Tracheal epithelial cell (primary cell): ENCODE results near the gene LSM12. TPM values are rescaled to one million over a fixed set of nuclear protein-coding genes. Genes with fewer than 3 reads are reported as not detected.

Experiments used
- total RNA-seq: library from RNA; depleted of rRNA; stranded (reverse); fragments of >200 nt; gene quantifications from 2 replicates; pipeline ENCODE4 v1.2.1, GENCODE V29; 2014

The LSM12 gene
- total RNA-seq, result 32.5 and 33.7 TPM in 2 replicates

GRCh38 chr17:44066204-44066930 is at the start of gene LSM12:
LSM12 (minus strand) TSS chr17:44066671; CDS start chr17:44066587, 84 bp downstream.

GRCh38 chr17:44070455-44071197 is 4.2 kb upstream of the LSM12 start, which contains the start of gene G6PC3:
G6PC3 (plus strand) TSS chr17:44070735; CDS start chr17:44070966, 231 bp downstream.

DNA sequence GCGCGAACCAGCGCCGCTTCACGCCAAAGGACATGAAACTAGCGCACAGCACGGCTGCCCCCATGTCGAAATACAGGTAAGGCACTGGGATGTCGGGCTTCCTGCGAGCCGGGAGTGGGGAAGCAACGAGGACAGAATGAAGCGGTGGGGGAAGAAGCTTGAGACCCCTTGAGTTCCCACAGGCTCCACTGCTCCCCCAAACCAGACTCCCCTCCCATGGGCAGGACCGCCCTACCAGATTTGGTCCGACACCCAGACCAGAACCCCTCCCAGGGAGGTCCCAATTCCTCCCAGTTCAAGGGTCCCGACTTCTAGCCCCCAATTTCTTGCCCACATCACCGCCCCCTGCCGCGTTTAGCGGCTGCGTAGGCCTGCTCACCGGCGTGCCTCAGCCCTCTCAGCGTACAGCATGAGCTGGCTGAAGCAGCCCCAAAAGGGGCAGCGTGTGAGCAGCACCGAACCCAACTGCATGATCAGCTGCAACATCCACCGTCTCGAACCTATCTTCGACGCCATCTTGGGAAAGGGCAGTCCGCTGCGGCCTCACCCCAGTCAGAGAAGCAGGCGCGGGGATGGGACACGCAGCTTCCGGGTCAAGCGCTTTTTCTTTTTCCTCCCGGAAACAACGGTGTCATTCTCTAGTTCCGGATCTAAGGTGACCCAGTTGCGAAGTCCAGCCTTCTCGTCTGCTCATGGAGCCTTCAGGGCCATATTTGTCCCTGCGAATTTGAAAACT is 51.9 kb downstream of the LSM12 start, which contains the start of gene TMEM101:
TSS of gene TMEM101 (minus strand) at position 527 of the 736 bp plus-strand sequence. CDS start at position 516, 11 bp downstream.

GRCh38 chr17:44004077-44004760 is 62.3 kb downstream of the LSM12 start, which contains the start of gene NAGS:
NAGS (plus strand) TSS chr17:44004622; CDS start chr17:44004664, 42 bp downstream.

Other genes starting within 250 kb of the LSM12 start
- 8.2 and 10.0 TPM in 2 replicates for gene MPP3, start 233.5 kb downstream of the LSM12 start, total RNA-seq
- not detected in 2 replicates for gene CD300LG, start 219.5 kb downstream of the LSM12 start, total RNA-seq
- gene MPP2, start 159.1 kb downstream of the LSM12 start, total RNA-seq, result 0.21 and 0.96 TPM in 2 replicates
- not detected in 2 replicates for gene PPY, start 124.2 kb downstream of the LSM12 start, total RNA-seq
- 2.1 TPM in 1 of 2 replicates, not detected in the other for gene PYY, start 112.7 kb downstream of the LSM12 start, total RNA-seq
- gene NAGS, start 62.0 kb downstream of the LSM12 start, total RNA-seq, result 31.1 and 33.7 TPM in 2 replicates
- 75.9 and 104 TPM in 2 replicates for gene TMEM101, start 51.7 kb downstream of the LSM12 start, total RNA-seq
- 6.2 and 13.7 TPM in 2 replicates for gene G6PC3, start 4.1 kb upstream of the LSM12 start, total RNA-seq
- 28.4 and 39.4 TPM in 2 replicates for gene HDAC5, start 57.0 kb upstream of the LSM12 start, total RNA-seq
- 0.43 and 0.48 TPM in 2 replicates for gene HROB, start 75.3 kb upstream of the LSM12 start, total RNA-seq
- not detected in 2 replicates for gene ASB16, start 104.0 kb upstream of the LSM12 start, total RNA-seq
- 16.8 and 21.4 TPM in 2 replicates for gene TMUB2, start 120.3 kb upstream of the LSM12 start, total RNA-seq
- 33.0 and 46.9 TPM in 2 replicates for gene ATXN7L3, start 133.2 kb upstream of the LSM12 start, total RNA-seq
- 22.2 and 28.6 TPM in 2 replicates for gene UBTF, start 153.0 kb upstream of the LSM12 start, total RNA-seq
- not detected in 2 replicates for gene SLC4A1, start 201.5 kb upstream of the LSM12 start, total RNA-seq
- 0.21 and 0.96 TPM in 2 replicates for gene RUNDC3A, start 241.9 kb upstream of the LSM12 start, total RNA-seq